ENCODE data around the gene GAPDH.
"Not testable (repeated sequence)": the region's sequence is repeated elsewhere in the genome, so short reads cannot be mapped to it uniquely, and the experiment has no call there.

Gene GAPDH

GRCh38 chr12:6547987-6548386 lies 13.7 kb downstream of the GAPDH start:
- no peak for DNase-seq

GRCh38 chr12:6548556-6548955 lies 14.2 kb downstream of the GAPDH start:
- DNase-seq = no peak

GRCh38 chr12:6548966-6549683 lies 14.8 kb downstream of the GAPDH start:
- no peak for DNase-seq

GRCh38 chr12:6549684-6550151 lies 15.4 kb downstream of the GAPDH start:
- DNase-seq = no peak

GRCh38 chr12:6550294-6551062 lies 16.2 kb downstream of the GAPDH start:
- DNase-seq = no peak

GRCh38 chr12:6551063-6551461 lies 16.7 kb downstream of the GAPDH start:
- DNase-seq = no peak

- DNase-seq = no peak
These were observed 17.3 kb downstream of the GAPDH start for GRCh38 chr12:6551496-6552139.

- DNase-seq = no peak
These were observed 17.8 kb downstream of the GAPDH start for GRCh38 chr12:6552140-6552551.

- DNase-seq = no peak
These were observed 18.9 kb downstream of the GAPDH start for GRCh38 chr12:6553051-6553868.

GRCh38 chr12:6554168-6555017 lies 20.1 kb downstream of the GAPDH start:
- no peak for DNase-seq

- no peak for DNase-seq
These were observed 20.8 kb downstream of the GAPDH start for GRCh38 chr12:6555018-6555691.

- not testable (repeated sequence) for DNase-seq
These were observed 22.1 kb downstream of the GAPDH start for GRCh38 chr12:6556496-6556817.

GRCh38 chr12:6556857-6557256 lies 22.5 kb downstream of the GAPDH start:
- no peak for DNase-seq

GRCh38 chr12:6558014-6558760 lies 23.9 kb downstream of the GAPDH start:
- not testable (repeated sequence) for DNase-seq

GRCh38 chr12:6559500-6559899 lies 25.2 kb downstream of the GAPDH start:
- DNase-seq = no peak

- DNase-seq = no peak
These were observed 26.3 kb downstream of the GAPDH start for GRCh38 chr12:6560501-6561205.

- DNase-seq = no peak
These were observed 28.6 kb downstream of the GAPDH start for GRCh38 chr12:6562881-6563280.

GRCh38 chr12:6563448-6564050 lies 29.2 kb downstream of the GAPDH start:
- DNase-seq = no peak

- no peak for DNase-seq
These were observed 32.9 kb downstream of the GAPDH start for GRCh38 chr12:6567112-6567670.
